GM19324 (cell line): ENCODE data around the gene TSPO2.
A peak's percentile ranks its signal among the peaks of the same experiment; 100 is the strongest.

ENCODE experiments used
- ATAC-seq: cut with Tn5 transposase; IDR thresholded peaks from one replicate; pipeline ENCODE4 v1.9.1; 2021; ENCODE audit warnings: mild to moderate bottlenecking, moderate library complexity; ENCODE audit not compliant: unreplicated experiment, low FRiP score

Gene TSPO2

DNA sequence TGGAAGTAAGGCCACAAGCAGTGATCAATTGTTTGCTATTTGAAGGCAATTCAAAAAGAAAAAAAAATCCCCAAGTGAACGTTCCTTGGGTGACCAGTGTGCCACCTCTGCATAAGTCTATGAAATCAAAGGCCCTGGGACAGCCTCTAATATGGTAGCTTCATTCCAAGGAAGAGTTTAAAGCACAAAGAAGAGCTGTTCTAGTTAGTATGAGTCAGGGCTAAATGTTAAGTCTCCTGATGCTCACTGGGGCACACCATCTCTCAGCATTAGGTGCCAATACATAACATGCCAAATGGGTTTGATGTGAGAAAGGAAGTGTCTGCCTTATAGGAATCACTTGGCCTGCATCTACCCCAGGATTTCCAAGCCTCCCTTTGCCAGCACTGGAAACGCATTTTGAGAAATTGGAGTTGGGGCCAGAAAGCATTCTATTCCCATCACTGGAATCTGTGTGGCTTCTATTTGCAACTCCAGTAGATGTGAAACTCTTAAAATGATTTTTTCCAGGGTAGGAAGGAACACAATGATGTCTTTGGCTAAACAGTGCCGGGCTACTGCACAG is 16.2 kb upstream of the TSPO2 start:
- ATAC-seq, result no peak

DNA sequence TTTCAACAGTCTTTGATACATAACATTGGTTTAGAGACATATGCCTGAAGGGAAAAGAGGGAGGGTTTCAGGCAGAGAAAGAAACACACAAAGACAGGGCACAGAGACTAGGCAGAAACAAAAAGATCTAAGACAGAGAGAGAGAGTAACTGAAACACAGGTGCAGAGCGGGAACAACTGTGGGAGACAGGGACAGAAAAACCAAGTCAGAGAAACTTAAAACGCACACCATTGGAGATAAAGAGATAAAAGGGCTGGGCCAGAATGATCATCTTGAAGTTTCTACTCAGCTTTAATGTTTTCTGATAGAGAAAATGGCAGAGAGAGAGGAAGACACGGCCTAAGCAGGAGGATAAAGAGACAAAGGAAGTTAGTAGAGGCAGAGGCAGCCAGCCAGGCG is 15.0 kb upstream of the TSPO2 start:
- ATAC-seq, result no peak

- ATAC-seq, result peak; percentile 82
These were observed 14.3 kb upstream of the TSPO2 start for GRCh38 chr6:41027799-41028560.

GRCh38 chr6:41028561-41029412 is 13.5 kb upstream of the TSPO2 start:
- peak; percentile 23 for ATAC-seq

DNA sequence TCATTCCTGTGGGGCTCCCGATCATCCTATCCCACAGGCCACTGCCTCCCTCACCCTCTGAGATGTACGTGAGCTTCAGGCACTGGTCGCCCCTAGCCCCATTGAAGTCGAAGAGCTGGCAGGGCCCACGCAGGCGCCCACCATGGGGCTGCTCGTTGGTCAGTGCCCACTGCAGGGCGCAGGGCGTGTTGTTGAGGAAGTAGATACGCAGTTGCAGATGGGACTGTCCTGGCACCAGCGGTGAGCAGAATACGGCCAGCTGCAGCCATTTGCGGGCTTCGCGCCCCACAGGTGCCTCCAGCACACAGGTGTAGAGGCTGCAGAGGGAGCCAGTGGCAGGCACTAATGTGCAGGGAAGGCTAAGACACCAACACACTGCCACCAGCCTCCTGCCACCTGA is 9.4 kb upstream of the TSPO2 start:
- no peak for ATAC-seq

DNA sequence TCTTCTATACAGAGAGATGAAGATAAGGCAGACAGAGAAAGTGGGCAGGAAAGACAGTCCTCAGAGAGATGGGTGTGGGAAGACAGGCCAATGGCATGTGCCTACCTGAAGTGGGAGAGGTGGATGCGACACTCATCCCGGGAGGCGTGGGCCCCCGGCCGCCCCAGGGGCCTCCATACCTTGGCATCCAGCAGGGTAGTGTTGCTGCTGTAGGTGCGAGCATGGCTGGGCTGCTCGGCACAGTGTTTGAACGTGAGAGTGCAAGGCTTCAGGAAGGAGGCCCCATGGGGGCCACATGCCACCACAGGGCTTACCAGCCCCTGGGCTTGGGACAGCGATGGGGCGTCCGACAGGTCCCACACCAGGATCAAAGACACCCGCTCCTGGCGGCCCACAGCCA is 8.5 kb upstream of the TSPO2 start:
- no peak for ATAC-seq

- ATAC-seq, result no peak
These were observed 6.1 kb upstream of the TSPO2 start for GRCh38 chr6:41036186-41036585.

DNA sequence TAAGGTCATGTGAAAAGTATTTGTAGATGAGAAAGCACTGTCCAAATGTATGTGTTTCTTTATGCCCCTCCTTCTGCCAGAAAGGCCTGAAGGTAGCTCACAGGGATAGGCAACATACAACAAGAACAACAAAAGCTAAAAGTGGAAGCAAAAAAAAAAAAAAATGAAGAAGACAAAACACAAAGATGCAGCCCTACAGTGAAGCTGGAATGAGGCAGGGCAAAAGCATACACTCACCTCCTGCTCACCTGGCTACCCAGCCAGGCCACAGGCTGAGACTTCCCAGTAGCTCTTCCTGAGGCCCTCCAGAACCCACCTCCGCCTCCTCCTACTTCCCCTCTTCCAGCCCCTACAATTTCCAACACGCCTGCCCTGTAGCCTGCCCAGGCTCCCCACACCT is 5.7 kb upstream of the TSPO2 start:
- no peak for ATAC-seq

DNA sequence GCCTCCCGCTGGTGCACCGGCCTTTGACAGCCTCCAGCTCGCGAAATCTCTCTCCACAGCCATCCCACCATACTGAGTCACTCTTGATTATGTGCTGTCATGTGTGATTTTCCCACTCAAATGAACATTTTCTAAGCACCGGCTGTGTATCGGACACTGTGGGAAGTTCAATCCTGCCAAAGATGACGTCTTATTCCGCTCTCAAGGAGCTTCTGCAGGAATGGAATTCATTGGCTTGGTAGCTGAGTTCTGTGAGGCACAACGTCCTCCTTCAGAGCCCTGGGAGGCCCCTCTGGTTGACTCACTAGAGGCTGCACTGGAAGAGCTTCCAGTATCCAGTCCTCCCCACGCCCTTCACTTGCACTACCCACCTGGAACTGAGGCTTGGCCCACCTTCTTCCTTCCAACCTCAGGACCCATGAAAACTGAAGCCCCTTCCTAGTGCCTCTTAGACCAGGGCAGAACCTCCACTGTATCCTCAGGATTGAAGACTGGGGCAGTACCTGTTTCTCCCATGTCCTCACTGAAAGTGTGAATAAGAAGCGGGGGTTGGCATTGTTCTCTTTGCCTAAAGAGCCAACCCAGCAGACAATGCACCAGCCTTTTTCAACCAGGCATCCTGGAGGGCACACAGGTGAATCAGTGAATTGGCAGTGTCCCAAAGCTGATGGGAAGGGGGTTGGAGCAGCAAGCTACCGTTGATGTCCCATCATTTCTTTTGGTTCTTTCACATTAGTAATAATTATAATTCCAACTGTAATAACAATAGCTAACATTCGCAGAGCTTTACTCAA is 5.0 kb upstream of the TSPO2 start:
- no peak for ATAC-seq

DNA sequence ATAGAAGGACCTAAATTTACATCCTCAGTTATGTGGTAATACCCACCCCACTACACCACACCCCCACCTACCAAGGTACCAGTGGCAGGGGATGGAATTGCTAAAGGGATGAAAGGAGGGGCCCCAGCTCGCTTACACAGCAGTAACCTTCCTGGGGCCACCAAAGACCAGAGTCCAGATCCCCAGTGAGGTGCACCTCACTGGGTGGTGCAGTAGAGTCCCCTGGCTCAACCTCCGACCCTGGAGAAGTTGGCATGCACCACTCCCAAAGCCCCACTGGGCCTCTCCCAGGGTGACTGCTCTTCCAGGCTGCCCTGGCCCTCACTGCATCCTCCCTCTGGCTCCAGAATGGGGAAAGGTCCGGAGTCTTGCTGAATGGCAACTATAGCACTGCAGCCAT is 4.1 kb upstream of the TSPO2 start:
- no peak for ATAC-seq

- no peak for ATAC-seq
These were observed 2.9 kb upstream of the TSPO2 start, which contains the start of gene UNC5CL for GRCh38 chr6:41039060-41039998. UNC5CL (minus strand) TSS chr6:41039221; CDS start chr6:41035074, 4,147 bp downstream.

DNA sequence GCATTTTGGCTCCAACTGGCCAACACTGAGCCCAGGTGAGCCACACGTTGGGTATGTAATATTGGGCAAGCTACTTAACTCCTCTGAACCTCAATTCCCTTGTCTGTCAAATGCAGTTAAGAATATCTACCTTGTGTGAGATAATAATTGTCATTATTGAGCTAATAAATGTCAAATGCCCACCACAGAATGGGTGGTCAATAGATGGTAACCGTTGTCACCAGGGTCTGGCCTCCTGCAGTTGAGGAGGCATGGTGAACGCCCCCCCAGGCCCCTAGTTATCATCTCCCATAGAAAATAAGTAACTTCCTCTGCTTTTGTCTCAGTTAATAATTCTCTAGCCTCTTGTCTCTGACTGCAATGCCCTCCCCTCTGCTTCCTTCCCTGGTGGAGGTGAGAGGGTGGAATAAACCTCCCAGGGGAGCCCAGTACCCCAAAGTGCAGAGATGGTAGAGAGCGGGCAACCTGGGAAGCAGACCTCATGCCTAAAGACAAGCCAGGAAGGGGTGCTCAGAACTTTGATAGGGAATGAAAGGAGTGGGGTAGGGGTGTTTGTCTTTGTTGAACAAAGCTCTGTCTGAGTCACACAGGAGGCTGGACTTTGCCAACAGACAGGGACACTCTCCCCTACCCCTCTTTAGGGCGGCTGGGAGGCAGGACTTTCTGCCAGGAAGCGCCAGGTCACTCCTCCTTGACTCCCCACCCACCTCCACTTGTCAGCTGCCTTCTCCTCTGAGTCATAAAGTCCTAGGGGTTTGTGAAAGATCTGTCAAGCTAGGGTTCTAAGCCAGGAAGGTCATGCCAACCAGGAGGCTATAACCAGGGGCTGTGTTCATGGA is 1.9 kb upstream of the TSPO2 start:
- ATAC-seq, result no peak

- no peak for ATAC-seq
These were observed 1.2 kb upstream of the TSPO2 start for GRCh38 chr6:41040940-41041536.

GRCh38 chr6:41043151-41043550 is 884 bp downstream of the TSPO2 start:
- ATAC-seq, result no peak

- no peak for ATAC-seq
These were observed 3.4 kb downstream of the TSPO2 start for GRCh38 chr6:41045664-41046063.

- no peak for ATAC-seq
These were observed 3.8 kb downstream of the TSPO2 start for GRCh38 chr6:41046084-41046483.

- no peak for ATAC-seq
These were observed 5.0 kb downstream of the TSPO2 start for GRCh38 chr6:41047306-41047705.
